CD1c-positive myeloid dendritic cell (primary cell): Measurements from ENCODE around the gene UTF1.

ENCODE experiments used
- DNase-seq: peaks from one replicate; pipeline ENCODE4 v3.0.0-alpha.2; 2016; ENCODE audit errors: extremely low spot score

The UTF1 gene

DNA sequence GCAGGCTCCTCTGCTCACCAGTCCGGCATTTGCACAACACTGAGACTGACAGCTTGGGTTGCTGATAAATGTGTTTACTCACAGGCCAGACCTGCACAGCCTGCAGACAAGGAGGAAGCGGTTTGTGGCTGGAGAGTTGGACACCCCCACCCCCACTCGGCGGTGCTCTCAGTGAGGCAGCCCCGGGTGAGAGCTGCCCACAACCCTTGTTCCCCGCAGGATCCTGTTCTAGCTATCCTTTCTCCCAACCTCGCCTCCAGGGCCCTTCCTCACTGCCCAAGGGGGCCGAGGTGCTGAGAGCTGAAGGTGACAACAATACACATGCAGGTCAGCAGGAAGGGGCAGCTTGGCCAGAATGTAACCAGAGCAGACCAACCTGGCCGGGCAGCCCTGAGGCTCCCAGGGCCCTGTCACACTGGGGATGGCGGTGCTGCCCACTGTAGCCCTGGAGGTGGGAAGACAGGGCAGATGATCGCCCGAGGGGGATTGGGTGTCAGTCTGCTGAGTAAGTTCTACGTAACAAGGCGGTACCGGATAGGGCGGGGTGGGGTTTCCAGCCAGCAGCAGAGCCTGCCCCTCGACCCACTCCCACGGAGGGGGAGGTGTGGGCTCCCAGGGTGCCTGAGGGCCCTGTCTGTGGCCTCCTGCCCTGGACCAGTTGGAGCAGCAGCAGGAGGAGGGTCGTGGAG is 48.7 kb downstream of the UTF1 start:
- DNase-seq, result peak; percentile 85

GRCh38 chr10:133279326-133280226 is 49.6 kb downstream of the UTF1 start:
- peak; percentile 43 for DNase-seq

- no peak for DNase-seq
Observed at GRCh38 chr10:133280391-133281059, 50.5 kb downstream of the UTF1 start.

GRCh38 chr10:133281084-133281483 is 51.1 kb downstream of the UTF1 start:
- no peak for DNase-seq
